Kidney capillary endothelial cell (primary cell): ENCODE results near the gene CD28.

Experiments
- DNase-seq: peaks from one replicate; pipeline ENCODE4 v3.0.0-alpha.2; 2018; ENCODE audit warnings: low spot score

Gene CD28

DNA sequence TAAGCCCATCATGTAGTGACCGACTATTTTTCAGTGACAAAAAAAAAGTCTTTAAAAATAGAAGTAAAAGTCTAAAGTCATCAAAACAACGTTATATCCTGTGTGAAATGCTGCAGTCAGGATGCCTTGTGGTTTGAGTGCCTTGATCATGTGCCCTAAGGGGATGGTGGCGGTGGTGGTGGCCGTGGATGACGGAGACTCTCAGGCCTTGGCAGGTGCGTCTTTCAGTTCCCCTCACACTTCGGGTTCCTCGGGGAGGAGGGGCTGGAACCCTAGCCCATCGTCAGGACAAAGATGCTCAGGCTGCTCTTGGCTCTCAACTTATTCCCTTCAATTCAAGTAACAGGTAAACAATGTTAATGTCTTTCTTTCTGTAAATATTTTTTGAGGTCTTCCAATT, at the start of gene CD28:
Gene CD28 (plus strand): TSS at position 237 of the 400 bp plus-strand sequence. CDS start 58 bp downstream, at position 295.
- DNase-seq: no peak

DNA sequence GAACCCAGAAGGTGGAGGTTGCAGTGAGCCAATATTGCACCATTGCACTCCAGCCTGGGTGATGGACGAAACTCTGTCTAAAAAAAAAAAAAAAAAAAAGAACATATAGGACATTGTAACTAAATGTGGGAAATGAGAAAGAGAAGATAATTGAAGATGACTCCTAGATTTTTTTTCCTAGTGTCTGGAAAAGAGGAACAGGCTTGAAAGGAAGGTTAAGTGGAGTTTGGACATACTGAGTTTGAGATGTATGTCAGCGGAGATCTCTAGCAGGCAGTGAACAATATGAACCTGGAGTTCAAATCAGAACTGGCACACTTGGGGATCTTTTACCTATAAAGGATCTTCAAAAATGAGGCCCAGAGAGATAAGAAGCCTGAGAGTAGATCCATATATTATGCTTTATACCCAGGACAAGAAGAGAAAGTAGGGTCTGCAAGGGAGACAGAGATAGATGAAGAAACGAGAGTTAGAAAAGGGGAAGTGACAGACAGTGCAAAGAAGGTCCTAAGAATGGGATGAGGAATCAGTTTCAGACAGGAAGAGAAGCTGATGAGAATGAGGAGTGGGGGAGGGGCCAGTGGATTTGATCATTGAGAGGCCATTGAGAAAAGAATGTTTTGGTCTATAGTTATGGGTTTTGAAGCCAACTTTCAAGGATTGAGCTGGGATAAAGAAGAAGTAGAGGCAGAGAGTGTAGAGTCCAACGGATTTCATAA, 46.9 kb upstream of the CD28 start:
- DNase-seq: no peak

DNA sequence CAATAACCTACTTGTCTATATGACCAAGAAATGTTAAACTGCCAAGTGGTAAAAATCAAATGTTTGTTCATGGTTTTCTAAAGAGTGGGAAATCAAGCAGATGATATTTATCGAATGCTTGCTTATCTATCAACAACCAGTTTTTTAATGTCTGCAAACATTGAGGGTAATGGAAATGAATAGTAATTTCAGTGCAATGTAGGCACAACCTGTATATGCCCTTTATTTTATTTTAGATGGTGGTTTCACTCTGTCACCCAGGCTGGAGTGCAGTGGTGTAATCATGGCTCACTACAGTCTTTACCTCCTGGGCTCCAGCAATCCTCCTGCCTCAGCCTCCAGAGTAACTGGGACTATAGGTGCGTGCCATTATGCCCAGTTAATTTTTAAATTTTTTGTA, 46.0 kb upstream of the CD28 start:
- DNase-seq: no peak

DNA sequence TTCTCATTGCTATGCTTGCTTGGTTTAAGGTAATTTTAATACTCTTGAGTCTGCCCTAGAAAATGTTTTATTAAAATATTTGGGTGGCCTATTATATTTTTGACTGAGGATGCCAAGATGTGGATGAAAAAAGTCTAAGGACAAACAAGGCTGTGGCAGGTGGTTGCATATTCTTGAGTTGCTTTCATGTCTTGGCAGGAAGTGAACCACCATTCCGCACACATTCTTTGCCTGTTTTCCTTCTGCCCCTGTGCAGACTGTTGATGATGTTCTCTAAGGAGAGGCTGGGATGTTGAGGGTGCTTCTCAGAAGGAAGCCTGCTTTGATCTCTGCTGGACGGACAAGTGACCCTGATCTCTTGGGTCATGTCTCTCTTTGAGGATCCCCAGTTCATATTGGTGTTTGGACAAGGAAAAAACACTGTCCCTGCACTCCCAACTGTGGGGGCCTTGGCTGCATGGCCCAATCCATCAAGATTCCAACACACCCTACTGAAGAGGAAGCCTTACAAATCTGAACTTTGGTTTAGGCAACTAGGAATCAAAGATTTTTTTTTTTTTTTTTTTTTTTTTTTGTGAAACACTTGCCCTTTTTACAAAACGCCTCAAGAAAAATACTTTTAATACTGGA, 45.0 kb upstream of the CD28 start:
- no peak for DNase-seq

DNA sequence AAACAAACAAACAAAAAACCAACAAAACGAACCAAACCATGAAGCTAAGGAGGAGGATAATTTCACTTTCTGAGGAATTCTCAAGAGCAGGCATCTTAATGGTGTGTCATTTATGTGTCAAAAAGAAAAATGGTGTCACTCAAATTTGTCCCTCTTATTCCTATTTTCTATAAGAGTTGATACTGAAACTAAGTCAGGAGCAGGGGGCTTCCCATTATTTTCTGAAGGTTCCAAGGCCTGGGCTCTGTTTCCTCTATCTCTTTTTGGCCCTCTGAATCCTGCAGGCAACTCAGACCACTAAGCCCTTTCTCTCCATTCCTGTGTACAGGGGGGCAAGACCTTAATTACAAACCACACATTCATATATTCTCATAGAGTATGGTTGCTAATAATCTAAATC, 44.0 kb upstream of the CD28 start:
- DNase-seq: no peak

DNA sequence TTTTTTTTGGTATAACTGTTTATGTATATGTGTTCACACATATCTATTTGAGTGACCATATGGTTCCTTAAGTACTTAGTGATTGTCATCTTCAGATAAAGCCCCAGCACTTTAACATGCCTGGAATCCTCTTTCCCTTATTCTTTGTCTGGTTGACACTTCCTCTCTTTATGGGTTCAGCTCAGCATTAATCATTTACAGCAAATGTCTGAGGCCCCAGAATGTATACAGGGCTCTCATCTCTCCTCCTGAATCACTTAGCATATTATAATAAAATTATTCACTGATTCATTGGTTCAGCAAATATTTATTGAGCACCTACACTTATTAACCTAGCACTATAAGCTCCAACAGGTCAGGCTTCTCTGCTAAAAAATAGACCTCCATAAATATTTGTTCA, 43.5 kb upstream of the CD28 start:
- DNase-seq: no peak

DNA sequence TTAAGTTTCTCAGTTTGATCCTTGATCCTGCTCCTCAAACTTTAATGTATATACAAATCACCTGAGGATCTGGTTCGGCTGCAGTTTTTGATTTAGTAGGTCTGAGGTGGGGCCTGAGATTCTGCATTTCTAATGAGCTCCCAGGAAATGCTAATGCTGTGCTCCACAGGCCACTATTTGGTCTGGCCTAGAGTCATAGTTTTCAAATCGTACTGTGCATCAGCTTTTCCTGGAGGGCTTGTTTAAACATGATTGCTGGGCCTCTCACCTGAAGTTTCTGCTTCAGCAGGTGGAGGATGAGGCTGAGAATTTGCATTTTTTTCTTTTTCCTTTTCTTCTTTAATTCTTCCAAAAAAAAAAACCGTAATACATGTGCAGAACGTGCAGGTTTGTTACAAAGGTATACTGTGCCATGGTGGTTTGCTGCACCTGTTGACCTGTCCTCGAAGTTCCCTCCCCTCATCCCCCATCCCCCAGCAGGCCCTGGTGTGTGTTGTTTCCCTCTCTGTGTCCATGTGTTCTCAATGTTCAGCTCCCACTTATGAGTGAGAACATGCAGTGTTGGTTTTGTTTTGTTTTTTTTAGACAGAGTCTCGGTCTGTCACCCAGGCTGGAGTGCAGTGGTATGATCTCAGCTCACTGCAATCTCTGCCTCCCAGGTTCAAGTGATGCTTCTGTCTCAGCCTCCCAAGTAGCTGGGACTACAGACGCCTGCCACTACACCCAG, 42.2 kb upstream of the CD28 start:
- no peak for DNase-seq

DNA sequence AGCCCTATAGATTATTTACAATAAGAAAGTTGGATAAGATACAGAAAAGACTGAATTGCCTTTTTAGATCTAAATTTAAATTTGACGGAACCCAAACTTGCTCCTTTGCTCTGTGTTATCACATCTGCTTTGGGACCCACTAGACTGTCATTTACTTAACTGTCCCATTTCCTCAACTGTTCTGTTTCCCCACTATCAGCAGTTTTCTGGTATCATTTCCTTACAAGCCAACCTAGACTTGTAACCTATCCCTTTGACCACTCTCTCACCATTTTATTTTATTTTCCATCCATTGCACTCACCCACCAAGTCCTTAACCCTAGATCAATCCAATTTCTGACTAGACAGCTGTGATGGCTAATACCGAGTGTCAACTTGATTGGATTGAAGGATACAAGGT, 38.6 kb upstream of the CD28 start:
- no peak for DNase-seq

DNA sequence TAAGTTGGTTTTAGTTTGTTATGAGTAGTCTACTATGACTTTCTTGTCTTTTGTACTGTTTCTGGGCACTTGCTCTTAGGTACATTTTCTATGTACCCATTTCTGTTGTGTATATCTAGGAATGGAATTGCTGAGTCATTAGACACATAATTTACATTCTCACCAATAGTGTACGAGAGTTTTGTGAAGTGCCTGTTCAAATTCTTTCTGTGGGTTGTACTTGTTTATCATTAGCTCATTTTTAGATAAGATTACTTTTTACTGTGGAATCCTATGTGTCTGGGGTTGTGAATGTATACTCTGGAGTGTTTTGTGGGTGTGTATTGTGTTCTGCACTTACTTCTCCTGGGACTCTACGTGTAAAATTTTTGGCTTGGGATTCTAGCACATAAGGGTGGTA, 36.6 kb upstream of the CD28 start:
- DNase-seq: no peak

DNA sequence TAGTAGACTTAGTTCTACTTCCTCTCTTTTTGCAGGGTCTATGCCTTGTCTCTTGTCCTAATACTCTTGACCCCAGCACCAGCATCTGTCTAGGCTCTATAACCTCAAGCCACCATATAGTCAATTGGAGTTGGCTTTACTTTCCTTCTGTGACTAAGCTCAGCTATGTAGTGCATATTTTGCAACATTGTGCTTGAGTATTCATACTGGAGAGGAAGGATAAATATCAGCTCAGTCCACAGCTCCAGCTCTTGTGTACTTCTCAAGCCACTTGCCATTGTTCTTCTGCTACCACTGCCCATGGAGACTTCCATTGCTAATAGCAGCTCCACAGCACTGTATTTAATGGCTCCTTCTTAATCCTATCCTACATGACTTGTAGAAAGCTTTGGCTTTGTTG, 35.5 kb upstream of the CD28 start:
- DNase-seq: no peak

DNA sequence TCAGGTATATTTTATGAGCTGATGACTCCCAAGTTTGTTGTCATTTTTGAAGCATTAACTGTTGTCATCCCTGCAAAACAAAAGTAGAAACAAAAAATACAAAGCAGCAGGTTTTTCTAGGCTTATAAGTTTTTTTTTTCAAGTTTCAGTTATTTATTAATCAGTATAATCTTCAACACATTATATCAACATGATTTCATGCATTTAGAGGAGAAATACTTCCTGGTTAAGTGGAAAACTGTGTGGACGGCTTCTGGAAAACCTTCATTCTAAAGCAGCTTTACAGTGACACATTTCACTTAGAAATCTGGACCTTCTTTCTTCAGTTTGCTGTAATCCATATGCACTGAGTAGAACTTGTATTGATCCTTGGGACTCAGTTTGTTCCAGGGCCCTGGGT, 34.6 kb upstream of the CD28 start:
- no peak for DNase-seq

DNA sequence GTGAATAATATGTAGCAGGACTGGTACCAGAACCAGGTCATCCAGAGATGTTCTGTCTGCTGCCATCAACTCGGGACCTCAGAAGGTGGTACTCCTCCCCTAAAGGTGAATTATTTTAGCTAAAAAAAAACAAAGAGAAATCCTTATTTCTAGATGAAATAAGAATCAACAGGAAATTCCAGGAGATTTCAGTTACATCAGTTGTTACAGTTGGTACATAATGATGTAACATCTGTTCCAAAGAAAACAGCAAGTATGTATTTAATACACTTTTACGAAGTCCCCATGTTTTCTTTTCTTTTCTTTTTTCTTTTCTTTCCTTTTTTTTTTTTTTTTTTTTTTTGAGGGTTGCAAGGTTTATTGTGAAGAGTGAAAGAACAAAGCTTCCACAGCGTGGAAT, 33.6 kb upstream of the CD28 start:
- DNase-seq: no peak

DNA sequence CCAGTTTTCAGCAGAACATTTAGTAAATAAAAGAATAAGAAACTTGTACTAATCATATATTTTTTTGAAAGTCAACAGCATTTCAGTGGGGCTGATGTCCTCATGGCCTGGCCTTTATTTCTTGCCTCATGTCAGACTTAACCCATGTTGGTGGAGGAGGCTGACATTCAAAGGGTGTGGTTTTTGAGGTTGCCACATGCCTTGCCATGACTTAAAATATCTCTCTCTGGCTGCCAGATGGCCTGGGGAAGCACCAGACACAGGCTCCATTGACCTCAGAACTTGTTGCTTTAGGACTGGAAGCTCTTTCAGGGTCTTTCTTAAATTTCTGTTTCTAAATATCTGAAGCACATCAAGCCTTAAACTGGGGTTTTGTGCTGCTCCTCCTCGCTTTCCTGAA, 32.5 kb upstream of the CD28 start:
- DNase-seq: no peak

DNA sequence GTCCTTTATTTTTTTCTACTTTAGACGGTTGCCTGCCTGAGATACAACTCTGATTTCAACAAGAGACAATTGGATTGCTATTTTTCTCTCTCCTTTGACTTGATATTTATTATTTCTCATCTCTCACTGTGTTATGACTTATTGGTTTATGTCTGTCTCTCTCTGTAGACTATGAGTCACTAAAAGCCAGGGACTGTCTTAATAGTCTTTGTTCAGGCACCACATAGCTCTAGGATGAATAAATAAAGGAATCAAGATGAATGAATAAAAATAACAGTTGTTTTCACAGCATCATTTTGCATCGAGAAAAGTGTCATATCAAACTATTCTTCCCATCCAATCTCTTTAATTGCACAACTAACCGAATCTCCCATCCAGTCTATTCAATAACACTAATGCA, 31.4 kb upstream of the CD28 start:
- peak; percentile 48 for DNase-seq

DNA sequence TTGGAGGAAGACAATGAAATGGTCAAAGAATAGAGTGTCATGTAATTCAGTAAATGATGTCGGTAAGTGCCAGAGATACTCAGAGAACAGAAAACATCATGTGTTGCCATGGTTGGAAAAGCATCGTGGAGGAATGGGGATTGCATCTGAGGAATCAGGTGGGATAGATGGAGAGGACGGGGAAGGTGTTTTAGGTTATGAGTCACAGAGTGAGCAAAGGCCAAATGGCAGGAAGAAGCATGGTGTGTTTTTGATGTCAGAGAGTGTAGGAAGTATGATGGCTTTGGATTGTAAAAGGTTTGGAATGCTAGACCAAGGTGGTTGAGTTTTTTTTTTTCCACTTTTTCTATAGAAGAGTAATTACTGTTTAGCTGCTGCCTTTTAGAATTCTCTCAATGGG, 27.5 kb upstream of the CD28 start:
- DNase-seq: no peak

DNA sequence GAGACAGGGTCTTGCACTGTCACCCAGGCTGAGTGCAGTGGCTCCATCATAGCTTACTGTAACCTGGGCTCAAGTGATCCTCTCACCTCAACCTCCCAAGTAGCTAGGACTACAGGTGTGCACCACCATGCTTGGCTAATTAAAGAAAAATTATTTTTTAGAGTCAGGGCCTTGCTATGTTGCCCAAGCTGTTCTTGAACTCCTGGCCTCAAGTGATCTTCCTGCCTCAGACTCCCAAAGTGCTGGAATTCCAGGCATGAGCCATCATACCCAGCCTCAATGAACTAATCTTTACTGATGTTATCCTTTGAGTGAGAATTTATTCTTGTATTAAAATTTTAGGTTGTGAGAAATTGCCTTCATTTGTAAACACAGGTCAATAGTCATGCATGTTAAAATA, 27.0 kb upstream of the CD28 start:
- DNase-seq: no peak

DNA sequence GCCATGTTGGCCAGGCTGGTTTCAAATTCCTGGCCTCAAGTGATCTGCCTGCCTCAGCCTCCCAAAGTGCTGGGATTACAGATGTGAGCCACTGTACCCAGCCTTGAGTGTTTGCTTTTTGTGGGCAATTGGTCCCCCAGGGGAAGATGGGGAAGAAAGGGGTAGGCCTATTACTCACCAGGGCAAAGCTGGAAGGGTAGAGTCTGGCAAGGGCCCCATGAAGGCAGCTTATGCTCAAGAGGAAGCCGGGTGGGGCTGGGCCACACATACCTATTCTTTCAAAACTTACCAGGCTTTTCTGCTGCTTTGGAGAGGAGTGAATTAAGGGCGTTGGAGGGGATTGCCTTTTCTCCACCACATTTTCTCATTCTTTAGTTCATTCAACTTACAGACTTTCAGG, 24.5 kb upstream of the CD28 start:
- no peak for DNase-seq

DNA sequence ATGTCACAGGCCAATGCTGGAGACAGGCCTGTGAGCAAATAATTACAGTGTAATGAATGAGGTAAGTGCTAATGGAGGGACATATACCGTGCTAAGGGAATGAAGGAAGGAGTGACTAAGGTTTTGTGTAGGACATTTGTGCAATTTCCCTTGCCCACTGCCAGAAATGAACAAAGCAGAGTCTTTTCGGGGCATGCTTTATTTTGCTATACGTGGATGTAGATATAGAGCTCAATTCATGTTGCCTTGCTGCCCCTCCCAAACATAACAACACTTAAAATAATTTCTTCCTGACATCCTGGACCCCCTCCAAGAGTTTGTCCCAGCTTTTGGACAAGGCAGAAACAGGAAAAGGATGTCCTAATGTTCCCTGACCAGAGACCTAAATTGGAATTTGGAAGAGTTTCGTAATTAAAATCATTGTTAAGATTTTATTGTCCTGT, 23.7 kb upstream of the CD28 start:
- peak; percentile 64 for DNase-seq

DNA sequence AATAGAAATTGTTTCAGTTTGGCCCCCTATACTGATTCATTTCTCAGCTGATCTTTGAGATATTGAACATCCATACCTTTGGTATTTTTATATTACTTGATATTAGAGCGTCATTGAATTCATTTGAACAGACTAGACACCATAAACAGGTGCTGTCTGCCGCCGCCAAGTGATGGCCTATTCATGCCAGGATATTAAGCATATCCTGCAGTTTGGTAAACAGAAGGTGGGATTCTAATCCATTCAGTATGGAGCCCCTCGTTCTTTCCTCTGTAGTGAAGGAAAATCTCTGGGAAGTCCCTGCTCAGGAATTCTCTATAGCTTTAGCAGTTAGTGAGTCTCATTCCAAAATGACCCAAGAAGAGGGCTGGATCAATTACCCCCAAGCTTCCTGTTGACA, 23.0 kb upstream of the CD28 start:
- DNase-seq: no peak

DNA sequence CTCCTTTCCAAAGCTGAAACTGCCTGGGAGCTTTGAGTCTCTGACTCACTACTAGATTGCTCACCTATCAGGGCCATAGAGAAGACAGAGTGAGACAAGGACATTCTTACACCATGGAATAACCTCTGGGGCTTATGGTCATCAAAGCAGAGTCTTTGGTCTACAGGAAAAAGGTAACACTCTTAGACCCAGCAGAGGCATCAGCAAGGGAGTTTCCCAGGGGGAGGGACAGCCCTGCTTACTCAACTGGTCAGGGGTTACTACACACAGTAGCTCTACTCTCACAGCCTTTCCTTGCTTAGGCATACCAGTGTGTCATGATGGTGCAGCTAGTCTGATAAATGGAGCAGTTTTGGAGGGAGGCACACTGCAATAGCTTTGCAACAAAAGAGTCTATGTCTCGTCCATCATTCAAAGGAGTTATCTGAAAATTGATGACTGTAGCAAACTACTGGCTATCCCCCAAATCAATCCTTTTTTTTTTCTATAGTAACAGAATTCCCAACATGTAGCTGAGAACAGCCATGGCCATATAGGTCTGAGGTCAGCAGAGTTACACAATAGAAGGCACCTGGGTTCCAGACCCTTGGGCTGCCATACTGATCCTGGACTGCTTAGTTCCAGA, 22.4 kb upstream of the CD28 start:
- peak; percentile 64 for DNase-seq

DNA sequence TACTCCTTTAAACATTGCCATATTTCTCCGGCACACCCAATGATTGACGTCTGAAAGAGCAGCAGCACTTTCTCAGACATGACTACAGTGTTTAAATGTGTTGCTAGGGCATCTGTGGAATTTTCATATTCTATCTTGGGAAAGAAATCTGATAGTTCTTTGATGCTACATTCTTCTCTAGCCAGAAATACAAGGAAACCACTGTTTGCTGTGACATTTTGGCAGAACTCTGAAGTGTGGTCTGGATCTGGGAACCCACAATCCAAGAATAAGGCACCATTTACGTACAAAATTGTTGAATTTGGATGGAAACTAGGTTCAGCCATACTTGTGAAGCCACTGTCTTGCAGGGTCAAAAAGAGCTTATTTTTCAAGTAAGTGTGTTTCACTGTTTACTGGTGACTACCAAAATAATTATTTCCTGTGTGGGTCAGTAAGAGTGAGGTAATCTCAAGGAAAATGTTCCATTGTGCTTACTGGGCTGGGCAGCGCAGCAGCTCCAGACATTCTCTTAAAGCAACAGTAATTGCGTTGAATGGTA, 21.3 kb upstream of the CD28 start:
- peak; percentile 94 for DNase-seq

DNA sequence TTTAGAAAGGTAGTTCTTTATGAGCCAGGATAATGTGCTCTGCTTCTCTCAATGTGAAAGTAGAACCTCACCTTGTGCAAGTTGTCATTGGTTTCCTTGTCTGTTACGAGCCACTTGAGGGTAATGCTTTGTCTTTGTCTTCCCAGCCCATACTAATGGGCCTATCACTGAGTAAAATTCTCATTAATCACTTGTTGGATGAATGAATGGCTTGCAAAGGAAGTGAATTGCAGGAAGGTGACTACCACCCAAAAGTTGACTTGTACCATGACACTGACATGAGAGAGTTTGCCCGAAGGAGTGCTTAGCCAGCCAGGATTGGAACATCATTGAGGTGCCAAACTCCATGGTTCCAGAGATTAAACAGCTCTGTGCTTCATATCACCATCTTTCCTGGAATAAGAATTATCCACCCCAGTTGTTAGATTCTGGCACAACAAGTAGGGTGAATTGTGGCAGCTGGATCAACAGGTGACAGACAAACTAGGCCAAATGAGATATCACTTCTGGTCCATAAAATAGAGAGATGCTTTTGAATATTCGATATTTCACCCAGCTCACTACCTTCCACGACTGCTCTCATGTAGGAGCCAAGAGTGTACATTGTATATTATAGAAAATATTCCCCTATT, 20.5 kb upstream of the CD28 start:
- DNase-seq: peak; percentile 63
